ENCODE results near the gene PPM1E. TPM values are rescaled to one million over a fixed set of nuclear protein-coding genes. Genes with fewer than 3 reads are reported as not detected.
A peak's percentile ranks its signal among the peaks of the same experiment; 100 is the strongest.

PPM1E gene
- total and polyA plus RNA-seq, 2 experiments from 2014 or later: not detected

GRCh38 chr17:58996968-58997367 lies 241.3 kb downstream of the PPM1E start:
- Histone ChIP-seq H3K27me3 (replicated peaks; ENCODE audit: insufficient read depth) (no peaks in the 10 kb centered on the region), H3K4me1 (ENCODE audit: insufficient read depth) (peaks cover 14% of the 10 kb centered on the region), H3K4me2 (ENCODE audit: unreplicated experiment) (no peak overlapping the region), H3K9me3 (ENCODE audit: low read depth) (no peaks in the 10 kb centered on the region), H3K9me2 (ENCODE audit: insufficient read depth) (no peaks in the 10 kb centered on the region), H3K36me3 (ENCODE audit: low read depth) (peaks cover 4% of the 10 kb centered on the region; the same call in 1 of the 2 replicates), H3K9ac (no peak overlapping the region), H2AFZ (no peak overlapping the region), H4K20me1 (ENCODE audit: insufficient read depth) (no peaks in the 10 kb centered on the region), H3K4me3 (no peak overlapping the region), H3K79me2 (ENCODE audit: insufficient read depth) (no peaks in the 10 kb centered on the region), H3F3A (ENCODE audit: insufficient read depth) (0 out of 2 replicates have a peak, but pooled peaks cover under 1% of the 10 kb centered on the region), H3K27ac (no peak overlapping the region)
- no peak for DNase-seq
- in situ Hi-C loops (cut with MboI): loop anchor here (10.0 kb wide), 1 partner anchor 292 kb away; no protein-coding TSS in a partner anchor
- WGBS, 2 experiments (ENCODE audit: low coverage in 1 of 2, low lambda C conversion rate in 2 of 2, missing lambda C conversion rate in 2 of 2): 98 to 99% methylated on average over 4 of the region's 4 CpGs
- TF ChIP-seq EZH2 (IDR thresholded peaks at IDR 0.05; ENCODE audit: insufficient read depth, poor library complexity, severe bottlenecking) (no peak), EZH2phosphoT487 (IDR thresholded peaks at IDR 0.05; ENCODE audit: insufficient read depth, low read depth) (no peak)

GRCh38 chr17:58997756-58998553 lies 242.3 kb downstream of the PPM1E start:
- no peak overlapping the region for H3K9ac ChIP-seq
- no peaks in the 10 kb centered on the region for H3F3A ChIP-seq (ENCODE audit: insufficient read depth)
- H3K36me3 ChIP-seq (ENCODE audit: low read depth): peaks cover 4% of the 10 kb centered on the region; the same call in 1 of the 2 replicates
- WGBS, 2 experiments (ENCODE audit: low coverage in 1 of 2, low lambda C conversion rate in 2 of 2, missing lambda C conversion rate in 2 of 2): 83 to 88% methylated on average over 7 of the region's 7 CpGs
- H3K4me3 ChIP-seq: no peak overlapping the region
- H3K79me2 ChIP-seq (ENCODE audit: insufficient read depth): no peaks in the 10 kb centered on the region
- H3K9me2 ChIP-seq (ENCODE audit: insufficient read depth): no peaks in the 10 kb centered on the region
- no peaks in the 10 kb centered on the region for H4K20me1 ChIP-seq (ENCODE audit: insufficient read depth)
- peak; percentile 7 for DNase-seq
- H3K27me3 ChIP-seq (replicated peaks; ENCODE audit: insufficient read depth): no peaks in the 10 kb centered on the region
- no peak overlapping the region for H3K27ac ChIP-seq
- no peak overlapping the region for H3K4me2 ChIP-seq (ENCODE audit: unreplicated experiment)
- H2AFZ ChIP-seq: no peak overlapping the region
- in situ Hi-C loops (cut with MboI): loop anchor here (10.0 kb wide), 1 partner anchor 293 kb away; no protein-coding TSS in a partner anchor
- H3K4me1 ChIP-seq (ENCODE audit: insufficient read depth): peaks cover 8% of the 10 kb centered on the region; the same call in 1 of the 2 replicates
- TF ChIP-seq EZH2 (IDR thresholded peaks at IDR 0.05; ENCODE audit: insufficient read depth, poor library complexity, severe bottlenecking) (no peak), EZH2phosphoT487 (IDR thresholded peaks at IDR 0.05; ENCODE audit: insufficient read depth, low read depth) (no peak)
- no peaks in the 10 kb centered on the region for H3K9me3 ChIP-seq (ENCODE audit: low read depth)

GRCh38 chr17:58998871-58999270 lies 243.2 kb downstream of the PPM1E start:
- Histone ChIP-seq H3K9me3 (ENCODE audit: low read depth) (no peaks in the 10 kb centered on the region), H3K4me2 (ENCODE audit: unreplicated experiment) (no peak overlapping the region), H4K20me1 (ENCODE audit: insufficient read depth) (no peaks in the 10 kb centered on the region), H3K9me2 (ENCODE audit: insufficient read depth) (no peaks in the 10 kb centered on the region), H3K27me3 (replicated peaks; ENCODE audit: insufficient read depth) (no peaks in the 10 kb centered on the region), H3K9ac (no peak overlapping the region), H2AFZ (no peak overlapping the region), H3K79me2 (ENCODE audit: insufficient read depth) (no peaks in the 10 kb centered on the region), H3F3A (ENCODE audit: insufficient read depth) (no peaks in the 10 kb centered on the region), H3K4me1 (ENCODE audit: insufficient read depth) (0 out of 2 replicates have a peak, but pooled peaks cover 4% of the 10 kb centered on the region), H3K36me3 (ENCODE audit: low read depth) (peaks cover 4% of the 10 kb centered on the region; the same call in 1 of the 2 replicates), H3K4me3 (no peak overlapping the region), H3K27ac (no peak overlapping the region)
- DNase-seq: no peak
- WGBS, 2 experiments (ENCODE audit: low coverage in 1 of 2, low lambda C conversion rate in 2 of 2, missing lambda C conversion rate in 2 of 2): 90 to 91% methylated on average over 4 of the region's 4 CpGs
- TF ChIP-seq EZH2phosphoT487 (IDR thresholded peaks at IDR 0.05; ENCODE audit: insufficient read depth, low read depth) (no peak), EZH2 (IDR thresholded peaks at IDR 0.05; ENCODE audit: insufficient read depth, poor library complexity, severe bottlenecking) (no peak)
- in situ Hi-C loops (cut with MboI): loop anchor here (10.0 kb wide), 1 partner anchor 294 kb away; no protein-coding TSS in a partner anchor

GRCh38 chr17:58999500-58999899 lies 243.8 kb downstream of the PPM1E start:
- Histone ChIP-seq H3K36me3 (ENCODE audit: low read depth) (peaks cover 4% of the 10 kb centered on the region; the same call in 1 of the 2 replicates), H3K4me3 (no peak overlapping the region), H3K27ac (no peak overlapping the region), H3K79me2 (ENCODE audit: insufficient read depth) (no peaks in the 10 kb centered on the region), H3K9me3 (ENCODE audit: low read depth) (no peaks in the 10 kb centered on the region), H2AFZ (no peak overlapping the region), H3K4me1 (ENCODE audit: insufficient read depth) (0 out of 2 replicates have a peak, but pooled peaks cover 4% of the 10 kb centered on the region), H3K9me2 (ENCODE audit: insufficient read depth) (no peaks in the 10 kb centered on the region), H3K9ac (no peak overlapping the region), H3F3A (ENCODE audit: insufficient read depth) (no peaks in the 10 kb centered on the region), H3K27me3 (replicated peaks; ENCODE audit: insufficient read depth) (no peaks in the 10 kb centered on the region), H4K20me1 (ENCODE audit: insufficient read depth) (no peaks in the 10 kb centered on the region), H3K4me2 (ENCODE audit: unreplicated experiment) (no peak overlapping the region)
- DNase-seq: no peak
- TF ChIP-seq EZH2phosphoT487 (IDR thresholded peaks at IDR 0.05; ENCODE audit: insufficient read depth, low read depth) (no peak), EZH2 (IDR thresholded peaks at IDR 0.05; ENCODE audit: insufficient read depth, poor library complexity, severe bottlenecking) (no peak)
- WGBS, 2 experiments (ENCODE audit: low coverage in 1 of 2, low lambda C conversion rate in 2 of 2, missing lambda C conversion rate in 2 of 2): 100% methylated on average over 1 of the region's 1 CpG
- in situ Hi-C loops (cut with MboI): loop anchor here (10.0 kb wide), 1 partner anchor 295 kb away; no protein-coding TSS in a partner anchor
